Sigmoid colon (tissue), 7 donors: ENCODE data around the gene FILIP1. TPM values are rescaled to one million over a fixed set of nuclear protein-coding genes. Genes with fewer than 3 reads are reported as not detected.
"Not testable (repeated sequence)": the region's sequence is repeated elsewhere in the genome, so short reads cannot be mapped to it uniquely, and the experiment has no call there.

Experiments used
- DNase-seq: peaks from one replicate; pipeline ENCODE4 v3.0.0-alpha.2; 2019
- H3K27ac ChIP-seq, 4 donors: fragments of 200-600 bp; sonication (generic); one replicate each; pipeline ENCODE4 v1.5.1; 2016 to 2019; ENCODE audit warnings: mild to moderate bottlenecking in 1 of 4
- H3K27me3 ChIP-seq, 3 donors: fragments of 200-600 bp; sonication (generic); one replicate each; pipeline ENCODE4 v1.5.1; 2019; ENCODE audit warnings: mild to moderate bottlenecking in 1 of 3
- H3K36me3 ChIP-seq, 4 donors: fragments of 200-600 bp; sonication (generic); one replicate each; pipeline ENCODE4 v1.5.1; 2016 to 2019
- H3K4me1 ChIP-seq, 4 donors: fragments of 200-600 bp; sonication (generic); one replicate each; pipeline ENCODE4 v1.5.1; 2017 to 2019
- H3K4me3 ChIP-seq, 4 donors: fragments of 200-600 bp; sonication (generic); one replicate each; pipeline ENCODE4 v1.5.1; 2017 to 2019; ENCODE audit warnings: mild to moderate bottlenecking in 2 of 4, moderate library complexity in 1 of 4
- H3K9me3 ChIP-seq, 4 donors: fragments of 200-600 bp in 3 of 4; sonication (generic) in 3 of 4; one replicate each; pipeline versions ENCODE4 v1.5.1 to v1.6.1; 2013 to 2019
- CTCF ChIP-seq, 4 experiments: fragments of 450-650 bp in 3 of 4; fragments of 200-600 bp in 1 of 4; IDR thresholded peaks; one replicate each; pipeline ENCODE4 v1.5.1; 2016 to 2019; ENCODE audit warnings: antibody characterized with exemption in 4 of 4, mild to moderate bottlenecking in 3 of 4, moderate library complexity in 2 of 4
- EP300 ChIP-seq, 4 donors: sonication (generic); formaldehyde crosslinking; IDR thresholded peaks; one replicate each; pipeline ENCODE4 v1.6.1; 2017; ENCODE audit warnings: antibody characterized with exemption in 4 of 4
- POLR2A ChIP-seq, 2 donors: fragments of 450-650 bp; IDR thresholded peaks; one replicate each; pipeline ENCODE4 v1.6.1; 2016; ENCODE audit warnings: antibody characterized with exemption in 2 of 2, mild to moderate bottlenecking in 2 of 2, moderate library complexity in 2 of 2
- POLR2AphosphoS5 ChIP-seq, 4 donors: sonication (generic); formaldehyde crosslinking; IDR thresholded peaks; one replicate each; pipeline ENCODE4 v1.6.1; 2017; ENCODE audit warnings: antibody characterized with exemption in 4 of 4
- WGBS, 2 donors: extraction: QIAGEN DNeasy Blood & Tissue Kit; methylation state at CpG; one replicate each; pipeline ENCODE4 v1.1.7; 2013; 5-methylcytosine and 5-hydroxymethylcytosine counted together
- intact Hi-C: fragments of 100-400 bp; cut with DNase I; formaldehyde crosslinking; loops from one replicate; pipeline ENCODE4 v1.15.1; 2023
- polyA plus RNA-seq, 3 donors: library from polyadenylated mRNA; stranded (reverse); fragments of 200-250 nt; gene quantifications; one replicate each; pipeline ENCODE4 v1.2.3, GENCODE V29; 2013
- total RNA-seq, 4 donors: library from RNA; depleted of rRNA; stranded (reverse); fragments of >200 nt; gene quantifications; one replicate each; pipeline ENCODE4 v1.1.0, GENCODE V29; 2016
- donor health status: healthy with polysubstance abuse.
- donor health status: Bipolar disorder and iron deficiency.
- donor health status: healthy.

The FILIP1 gene
- total and polyA plus RNA-seq, 7 donors, result 0.46 to 72.8 (median 47.1) TPM

DNA sequence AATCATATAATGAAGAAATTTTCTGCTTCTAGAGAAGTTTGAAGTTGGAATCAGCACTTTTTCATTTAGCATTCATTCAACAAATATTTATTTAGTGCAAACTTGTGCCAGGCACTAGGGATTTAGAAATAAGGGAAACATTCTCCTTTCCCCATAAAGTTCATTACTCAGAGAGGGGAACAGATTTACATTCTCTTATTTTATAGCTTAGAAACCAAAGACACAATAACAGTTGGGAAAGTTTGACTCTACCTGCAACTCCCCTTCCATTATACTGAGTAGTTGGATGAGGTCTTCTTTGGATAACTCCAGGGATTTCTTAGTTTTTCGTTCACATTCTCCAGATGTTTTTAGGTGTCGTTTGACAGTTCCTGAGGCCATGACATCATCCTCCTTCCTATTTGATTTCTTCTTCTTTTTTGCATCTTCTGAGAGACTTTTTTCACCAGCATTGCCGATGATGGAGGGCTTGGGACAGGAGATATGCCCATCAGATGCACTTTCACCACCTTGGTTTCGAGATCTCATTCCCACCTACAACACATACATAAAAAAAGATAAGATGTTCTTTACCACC lies 79.1 kb downstream of the FILIP1 start:
- TF ChIP-seq POLR2AphosphoS5 (IDR thresholded peaks at IDR 0.05) (no peak), EP300 (IDR thresholded peaks at IDR 0.05) (no peak), POLR2A (IDR thresholded peaks at IDR 0.05) (no peak), CTCF (IDR thresholded peaks at IDR 0.05) (no peak)
- Histone ChIP-seq H3K4me3 (no peak overlapping the region), H3K27me3 (no peaks in the 10 kb centered on the region), H3K4me1 (peaks cover 0 to 67% (median 54%) of the 10 kb centered on the region in 4 donors), H3K36me3 (no peaks in the 10 kb centered on the region), H3K27ac (no peak overlapping the region), H3K9me3 (no peaks in the 10 kb centered on the region)
- no peak for DNase-seq
- WGBS, 2 donors, result 78 to 83% methylated on average over 4 of the region's 4 CpGs
- intact Hi-C loops, result no loop called here

DNA sequence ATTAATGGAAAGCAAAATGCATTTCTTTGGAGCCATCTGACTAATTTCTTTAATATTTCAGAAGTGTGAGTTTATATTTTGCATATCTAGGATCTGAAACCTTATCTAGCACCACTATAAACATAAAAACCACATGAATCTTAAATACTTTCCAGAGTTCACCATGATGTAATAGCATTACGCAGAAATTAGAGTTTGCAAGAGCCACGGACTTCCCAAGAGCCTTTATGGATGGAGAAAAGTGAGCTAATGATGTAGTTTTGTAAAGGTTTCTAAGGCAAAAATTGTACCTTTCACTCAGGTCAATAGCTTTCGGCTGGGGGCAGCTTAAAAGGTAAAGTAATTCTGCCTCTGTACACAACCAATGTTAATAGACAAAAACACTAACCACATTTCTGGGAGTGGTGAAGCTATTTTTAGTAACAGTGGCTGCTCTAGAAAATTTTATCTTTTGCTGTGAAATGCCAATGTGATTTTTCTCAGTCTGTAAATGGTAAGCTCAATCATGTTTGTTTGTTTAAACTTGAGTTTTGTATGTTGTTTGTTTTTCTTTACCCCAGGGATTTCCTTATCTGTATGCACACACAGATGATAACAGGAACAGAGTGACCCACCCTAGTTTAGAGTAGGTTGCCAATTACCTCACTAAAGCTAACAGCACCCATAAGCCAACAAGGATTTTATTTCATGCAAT lies 80.5 kb downstream of the FILIP1 start:
- TF ChIP-seq POLR2AphosphoS5 (IDR thresholded peaks at IDR 0.05) (no peak), CTCF (IDR thresholded peaks at IDR 0.05) (no peak), POLR2A (IDR thresholded peaks at IDR 0.05) (no peak)
- H3K4me3 ChIP-seq, result no peak overlapping the region
- H3K36me3 ChIP-seq, result no peaks in the 10 kb centered on the region
- H3K9me3 ChIP-seq, result no peaks in the 10 kb centered on the region
- no peak for DNase-seq
- H3K4me1 ChIP-seq, result peaks cover 0 to 63% (median 53%) of the 10 kb centered on the region in 4 donors
- no peaks in the 10 kb centered on the region for H3K27me3 ChIP-seq
- WGBS, 2 donors, result 34 to 64% methylated on average over 3 of the region's 3 CpGs
- intact Hi-C loops, result loop anchor here (1.0 kb wide), 1 partner anchor 9 kb away; no protein-coding TSS in a partner anchor
- peak overlapping the region in 1 of 4 donors; percentile 37 for H3K27ac ChIP-seq

GRCh38 chr6:75410564-75410963 lies 83.0 kb downstream of the FILIP1 start:
- H3K36me3 ChIP-seq, intact Hi-C loops, H3K9me3 ChIP-seq, DNase-seq, H3K27me3 ChIP-seq, H3K4me3 ChIP-seq: not testable (repeated sequence)
- 96 to 97% methylated on average over 2 of the region's 2 CpGs for WGBS, 2 donors
- peaks cover 0 to 45% (median 37%) of the 10 kb centered on the region in 4 donors for H3K4me1 ChIP-seq
- peak overlapping the region in 1 of 4 donors; percentile 54 for H3K27ac ChIP-seq

DNA sequence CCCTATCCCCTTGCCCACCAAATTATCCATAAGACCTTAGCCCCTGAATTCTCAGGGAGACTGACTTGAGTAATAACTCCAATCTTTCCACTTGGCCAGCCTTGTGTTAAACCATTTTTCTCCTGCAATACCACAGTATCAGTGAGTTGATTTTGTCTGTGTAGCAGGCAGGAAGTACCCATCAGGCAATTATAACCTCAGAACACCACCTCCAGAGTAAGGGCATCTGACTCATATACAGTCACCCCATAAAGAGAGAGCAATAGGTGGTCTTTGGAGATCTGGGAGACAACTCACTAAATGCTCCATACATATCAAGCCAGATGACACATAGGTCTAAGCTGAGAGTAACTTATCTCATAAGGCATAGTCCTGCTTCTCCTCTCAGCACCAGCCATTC lies 83.7 kb downstream of the FILIP1 start:
- peak overlapping the region in 3 of 4 donors; percentile 21 to 54 (median 36) for H3K27ac ChIP-seq
- H3K27me3 ChIP-seq, result no peaks in the 10 kb centered on the region
- peaks cover 0 to 41% (median 36%) of the 10 kb centered on the region in 4 donors for H3K4me1 ChIP-seq
- H3K9me3 ChIP-seq, result no peaks in the 10 kb centered on the region
- H3K36me3 ChIP-seq, result no peaks in the 10 kb centered on the region
- no peak overlapping the region for H3K4me3 ChIP-seq
- no peak for DNase-seq
- intact Hi-C loops, result no loop called here
- TF ChIP-seq CTCF (IDR thresholded peaks at IDR 0.05) (no peak), POLR2A (IDR thresholded peaks at IDR 0.05) (no peak), POLR2AphosphoS5 (IDR thresholded peaks at IDR 0.05) (no peak)

DNA sequence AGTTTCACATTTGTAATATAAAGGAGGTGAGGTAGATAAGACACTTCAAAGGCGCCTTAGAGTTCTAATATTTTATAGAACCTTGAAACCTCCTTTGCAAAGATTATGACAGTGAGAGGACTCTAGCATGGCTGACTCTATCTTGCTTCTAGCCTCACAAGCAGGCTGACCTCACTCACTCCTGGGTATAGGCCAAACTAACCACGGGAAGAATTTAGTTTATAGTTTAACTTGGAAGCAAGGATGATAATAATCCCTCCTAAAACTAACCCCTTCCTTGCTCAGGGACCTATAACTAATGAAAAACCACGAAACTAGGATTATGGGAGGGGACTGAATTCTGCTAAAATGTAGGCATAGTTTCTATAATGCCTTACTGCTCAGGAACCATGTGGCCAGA lies 84.3 kb downstream of the FILIP1 start:
- Histone ChIP-seq H3K4me1 (peaks cover 0 to 40% (median 32%) of the 10 kb centered on the region in 4 donors), H3K36me3 (no peaks in the 10 kb centered on the region), H3K27ac (peak overlapping the region; percentile 0 to 54 (median 28)), H3K27me3 (no peaks in the 10 kb centered on the region), H3K9me3 (no peaks in the 10 kb centered on the region), H3K4me3 (no peak overlapping the region)
- DNase-seq, result no peak
- 59 to 69% methylated on average over 3 of the region's 3 CpGs for WGBS, 2 donors
- TF ChIP-seq EP300 (IDR thresholded peaks at IDR 0.05), result no peak
- TF ChIP-seq POLR2A (IDR thresholded peaks at IDR 0.05), result no peak
- TF ChIP-seq CTCF (IDR thresholded peaks at IDR 0.05), result no peak
- TF ChIP-seq POLR2AphosphoS5 (IDR thresholded peaks at IDR 0.05), result no peak
- intact Hi-C loops, result no loop called here
